OCI-M2 (cell line): ENCODE data around the gene TMPRSS6.

ENCODE experiments used
- DNase-seq: peaks from one replicate; lab custom pipeline; 2025; ENCODE audit not compliant: unreplicated experiment; lab: John Stamatoyannopoulos, UW

TMPRSS6 gene

DNA sequence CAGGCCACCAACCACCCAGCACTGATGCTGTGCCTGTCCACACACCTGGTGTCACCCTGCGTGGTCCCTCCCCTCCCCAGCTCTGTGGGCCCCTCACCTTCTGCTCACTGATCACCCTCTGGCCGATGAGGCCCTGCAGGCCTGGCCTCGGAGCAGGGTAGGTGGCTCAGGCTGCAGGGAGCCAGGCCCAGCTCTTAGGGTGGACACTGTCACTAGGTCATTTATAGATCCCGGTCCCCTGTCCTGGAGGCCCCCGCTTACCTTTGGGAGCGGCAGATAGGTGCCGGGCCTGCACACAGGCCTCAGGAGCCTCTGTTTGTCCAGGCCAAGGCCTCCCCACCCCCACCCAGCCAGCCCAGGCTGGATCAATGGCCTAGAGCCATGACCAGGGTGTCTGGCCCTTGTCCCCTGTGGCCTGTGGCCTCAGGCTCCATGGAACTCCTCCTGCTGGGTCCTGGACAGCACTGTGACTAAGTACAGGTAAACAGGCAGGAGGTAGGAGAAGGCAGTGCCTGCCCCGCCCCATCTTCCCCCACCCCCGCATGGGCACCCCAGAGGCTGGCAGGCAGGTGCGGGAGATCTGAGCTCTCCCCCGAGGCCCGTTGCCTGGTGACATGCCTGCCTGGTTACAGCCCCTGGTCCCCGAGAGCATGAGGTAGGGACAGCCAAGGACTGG lies at the start of gene TMPRSS6:
Gene TMPRSS6, minus strand, starts transcription at position 472 of the 676 bp plus-strand sequence. CDS start 6,296 bp downstream, outside the sequence.
- no peak for DNase-seq

DNA sequence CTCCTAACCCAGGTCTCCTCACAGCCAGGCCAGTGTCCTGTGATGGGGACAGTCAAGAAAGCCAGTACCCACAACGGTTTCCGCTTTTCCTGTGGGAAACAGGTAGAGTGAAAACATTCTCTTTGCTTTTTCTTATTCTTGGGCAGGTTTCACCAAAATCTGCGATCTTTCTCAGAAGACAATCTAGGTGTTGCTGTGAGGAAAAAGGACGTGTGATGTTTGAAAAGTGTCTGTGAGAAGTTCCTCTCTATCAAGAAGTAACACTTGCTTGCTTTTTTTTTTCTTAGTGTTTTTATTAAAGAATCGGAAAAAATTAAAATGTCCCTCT lies 49.4 kb upstream of the TMPRSS6 start:
- no peak for DNase-seq

DNA sequence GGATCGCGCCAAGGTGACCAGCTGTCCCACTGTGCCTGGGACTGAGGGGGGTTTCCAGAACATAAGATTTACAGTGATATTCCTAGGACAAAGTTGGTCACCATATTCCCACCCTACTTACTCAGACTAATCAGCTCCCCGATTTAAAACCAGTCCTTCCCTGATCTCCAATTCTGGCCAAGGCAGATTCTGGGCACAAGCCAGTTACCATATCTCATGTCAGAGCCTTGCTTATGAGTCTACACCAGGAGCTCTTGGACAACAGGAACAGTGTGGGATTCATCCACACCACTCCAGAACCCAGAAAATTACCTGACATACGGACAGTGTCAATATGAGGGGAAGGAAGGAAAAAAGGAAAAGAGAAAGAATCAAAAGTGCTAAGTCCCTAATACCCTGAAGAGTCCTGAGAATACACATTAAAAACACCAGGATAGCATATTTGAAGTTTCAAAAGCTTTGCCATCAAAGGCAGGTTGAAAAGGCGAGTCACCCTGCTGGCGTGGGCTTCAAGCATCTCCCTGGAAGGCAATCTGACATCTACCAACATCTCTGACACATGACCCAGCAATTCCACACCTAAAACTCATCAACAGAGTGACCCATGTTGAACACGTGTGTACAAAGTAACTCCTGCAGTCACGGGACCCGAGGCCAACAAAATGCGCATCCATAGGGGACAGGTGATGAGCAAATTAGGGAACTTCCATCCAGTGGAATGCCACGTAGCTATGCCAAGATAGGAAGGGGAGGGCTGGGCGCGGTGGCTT lies 48.2 kb upstream of the TMPRSS6 start:
- no peak for DNase-seq

DNA sequence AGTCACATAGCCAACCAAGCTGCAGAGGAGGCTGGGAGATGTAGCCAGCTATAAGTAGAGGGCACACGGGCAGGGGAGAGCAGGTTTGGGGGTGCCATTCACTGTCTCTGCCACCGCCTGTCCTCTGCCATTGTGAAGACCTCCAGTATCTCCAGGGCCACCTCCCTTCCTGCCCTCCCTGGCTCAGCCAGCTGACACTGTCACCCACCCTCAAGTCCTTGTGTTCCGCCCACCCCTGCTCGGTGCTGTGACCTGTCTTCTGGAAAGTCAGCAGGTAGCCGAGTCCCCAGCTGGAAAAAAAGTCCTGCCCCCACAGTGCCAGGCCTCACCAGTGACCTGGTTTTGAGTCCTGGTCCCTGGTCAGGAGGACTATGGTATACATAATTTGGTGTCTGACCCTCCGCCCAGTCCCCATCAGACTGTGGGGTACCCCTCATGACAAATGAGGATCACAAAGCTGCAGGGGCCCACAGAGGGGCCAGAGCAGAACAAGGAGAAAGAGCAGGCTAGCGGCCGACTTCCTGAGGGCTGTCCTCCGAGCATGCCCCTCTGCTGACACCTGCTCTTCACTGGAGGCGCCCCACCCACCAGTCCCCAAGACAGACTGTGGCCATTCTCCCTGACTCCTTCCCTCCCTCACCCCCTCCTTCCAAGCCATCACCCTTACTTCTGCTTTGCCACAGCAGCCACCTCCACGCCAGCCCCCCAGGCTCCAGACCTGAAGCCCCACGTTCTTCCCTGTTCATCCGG lies 47.3 kb upstream of the TMPRSS6 start:
- no peak for DNase-seq

DNA sequence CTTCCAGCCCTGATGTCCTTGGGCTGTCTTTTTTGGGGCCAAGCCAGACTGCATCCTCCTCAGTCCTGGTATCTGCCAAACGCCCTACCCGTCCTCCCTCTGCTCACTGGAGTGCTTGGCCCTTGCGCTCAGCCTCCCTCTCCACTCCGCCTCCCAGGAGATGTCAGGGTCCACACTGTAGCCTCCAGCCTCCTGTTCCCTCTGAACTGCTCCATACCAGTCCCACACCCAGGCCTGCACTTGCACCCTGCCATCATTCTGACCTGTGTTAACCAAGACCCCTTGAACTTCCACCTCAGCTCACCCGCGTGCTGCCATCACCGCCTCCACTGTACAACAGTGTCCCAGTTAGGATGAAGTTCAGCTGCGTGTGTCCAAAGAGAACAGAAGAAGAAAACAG lies 46.5 kb upstream of the TMPRSS6 start:
- DNase-seq: no peak

DNA sequence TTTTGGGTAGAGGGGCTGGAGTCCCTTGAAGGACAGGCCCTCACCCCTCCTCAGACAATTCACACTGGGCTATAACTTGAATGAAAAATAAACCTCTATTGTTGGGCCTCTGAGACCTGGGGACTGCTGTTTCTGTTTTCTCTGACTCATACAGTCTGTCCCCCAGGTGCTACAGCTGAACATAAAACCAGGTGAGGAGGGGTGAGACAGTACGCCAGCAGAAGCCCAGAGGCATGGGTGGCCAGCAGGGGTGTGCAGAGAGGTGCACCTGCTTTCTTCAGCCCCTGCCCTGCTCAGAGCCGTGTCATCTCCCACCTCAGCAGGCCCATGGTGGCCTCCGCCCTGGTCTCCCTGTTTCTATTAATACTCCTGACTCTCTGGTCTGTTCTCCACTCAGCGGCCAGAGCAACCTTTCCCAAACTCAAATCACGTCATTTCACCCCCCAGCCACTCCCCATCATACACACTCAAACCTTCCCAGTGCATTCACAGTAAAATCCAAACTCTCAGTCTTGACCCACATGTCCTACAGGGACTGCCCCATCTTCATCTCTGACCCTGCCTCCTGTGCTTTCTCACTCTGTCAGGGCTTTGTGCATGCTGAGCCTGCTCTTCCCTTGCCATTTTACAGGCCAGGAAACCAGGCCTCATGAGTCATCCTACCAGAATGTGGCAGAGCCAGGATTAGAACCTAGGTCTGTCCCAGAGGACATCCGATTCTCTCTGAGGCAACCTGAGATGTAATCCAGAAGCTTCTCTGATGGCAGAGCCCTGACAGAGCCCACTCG lies 45.6 kb upstream of the TMPRSS6 start:
- no peak for DNase-seq

DNA sequence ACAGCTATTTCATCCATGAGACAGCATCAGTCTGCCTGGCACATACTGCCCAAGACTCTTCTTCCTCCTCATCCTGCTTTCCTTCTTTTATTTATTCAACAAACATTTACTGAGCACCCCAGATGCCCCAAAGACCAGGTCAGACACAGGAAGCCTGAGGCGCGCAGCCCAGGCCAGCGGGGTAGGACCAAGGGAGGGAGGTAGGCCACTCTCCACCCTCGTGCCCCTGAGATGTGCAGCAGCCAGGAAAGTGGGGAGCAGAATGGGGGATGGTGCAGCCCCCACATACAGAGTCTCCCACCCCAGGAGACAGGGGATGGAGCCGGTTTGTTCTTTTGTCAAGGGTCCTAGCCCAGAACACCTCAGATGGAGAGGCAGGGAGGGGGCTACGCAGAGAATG lies 44.4 kb upstream of the TMPRSS6 start:
- DNase-seq: no peak

DNA sequence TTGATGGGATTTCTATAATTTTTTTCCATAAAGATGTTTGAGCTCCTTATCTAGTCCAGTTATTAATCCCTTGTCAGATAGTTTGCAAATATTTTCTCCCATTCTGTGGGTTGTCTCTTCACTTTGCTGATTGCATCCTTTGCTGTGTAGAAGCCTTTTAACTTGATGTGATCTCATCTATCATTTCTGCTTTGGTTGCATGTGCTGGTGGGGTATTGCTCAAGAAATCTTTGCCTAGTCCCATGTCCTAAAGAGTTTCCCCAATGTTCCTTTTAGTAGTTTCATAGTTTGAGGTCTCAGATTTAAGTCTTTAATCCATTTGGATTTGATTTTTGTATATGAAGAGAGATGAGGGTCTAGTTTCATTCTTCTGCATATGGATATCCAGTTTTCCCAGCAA lies 41.9 kb upstream of the TMPRSS6 start:
- DNase-seq: no peak

DNA sequence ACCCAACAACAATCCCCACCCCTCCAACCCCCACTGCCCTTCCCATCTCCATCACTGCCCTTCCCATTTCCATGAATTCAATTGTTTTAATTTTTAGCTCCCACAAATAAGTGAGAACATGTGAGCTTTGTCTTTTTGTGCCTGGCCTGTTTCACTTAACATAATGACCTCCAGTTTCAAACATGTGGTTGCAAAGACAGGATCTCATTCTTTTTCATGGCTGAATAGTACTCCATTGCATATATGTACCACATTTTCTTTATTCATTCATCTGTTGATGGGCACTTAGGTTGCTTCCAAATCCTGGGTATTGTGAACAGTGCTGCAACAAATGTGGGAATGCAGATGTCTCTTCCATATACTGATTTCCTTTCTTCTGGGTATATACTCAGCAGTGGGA lies 41.2 kb upstream of the TMPRSS6 start:
- DNase-seq: no peak

DNA sequence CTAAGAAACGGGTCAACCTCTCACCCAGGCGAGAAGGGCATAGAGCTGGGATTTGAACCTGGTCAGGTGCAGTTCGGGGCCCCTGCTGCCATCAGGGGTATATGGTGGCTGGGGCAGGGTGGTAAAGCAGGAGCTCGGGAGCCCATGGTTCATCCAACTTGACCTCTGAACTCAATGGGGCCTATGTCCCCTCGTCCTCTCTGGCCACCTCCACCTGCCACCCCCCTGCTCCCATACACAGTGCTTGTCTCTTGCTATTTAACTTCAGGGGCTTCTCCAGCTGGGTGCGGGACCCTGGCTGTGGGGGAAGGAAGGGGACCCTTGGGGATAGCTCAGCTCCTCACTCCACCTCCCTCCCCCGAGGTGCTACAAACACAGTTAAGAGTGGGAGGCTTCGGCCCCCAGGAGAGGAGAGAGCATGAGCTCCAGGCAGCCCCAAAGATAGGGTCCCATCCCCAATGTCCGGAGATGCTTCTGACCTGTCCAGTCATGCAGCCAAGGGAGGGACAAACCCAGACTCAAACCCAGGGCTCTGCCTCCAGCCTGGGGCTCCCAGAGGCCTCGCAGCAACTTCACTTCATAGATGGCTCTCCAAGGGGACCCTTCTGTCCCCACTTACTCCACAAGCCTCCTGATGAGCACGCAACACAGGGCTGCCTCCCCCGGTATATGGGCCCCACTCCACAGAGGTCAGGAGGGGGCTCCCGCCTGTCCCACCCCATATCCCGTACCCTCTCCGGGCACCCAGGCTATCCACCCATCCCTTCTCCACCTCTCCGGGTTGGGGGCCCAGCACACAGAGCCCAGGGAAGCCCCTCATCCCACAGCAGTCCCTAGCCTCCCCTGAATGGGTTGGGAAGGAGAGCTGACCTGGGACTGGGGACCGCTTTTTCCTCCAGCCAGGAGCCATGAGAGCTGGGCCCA lies 39.5 kb upstream of the TMPRSS6 start:
- DNase-seq: no peak

DNA sequence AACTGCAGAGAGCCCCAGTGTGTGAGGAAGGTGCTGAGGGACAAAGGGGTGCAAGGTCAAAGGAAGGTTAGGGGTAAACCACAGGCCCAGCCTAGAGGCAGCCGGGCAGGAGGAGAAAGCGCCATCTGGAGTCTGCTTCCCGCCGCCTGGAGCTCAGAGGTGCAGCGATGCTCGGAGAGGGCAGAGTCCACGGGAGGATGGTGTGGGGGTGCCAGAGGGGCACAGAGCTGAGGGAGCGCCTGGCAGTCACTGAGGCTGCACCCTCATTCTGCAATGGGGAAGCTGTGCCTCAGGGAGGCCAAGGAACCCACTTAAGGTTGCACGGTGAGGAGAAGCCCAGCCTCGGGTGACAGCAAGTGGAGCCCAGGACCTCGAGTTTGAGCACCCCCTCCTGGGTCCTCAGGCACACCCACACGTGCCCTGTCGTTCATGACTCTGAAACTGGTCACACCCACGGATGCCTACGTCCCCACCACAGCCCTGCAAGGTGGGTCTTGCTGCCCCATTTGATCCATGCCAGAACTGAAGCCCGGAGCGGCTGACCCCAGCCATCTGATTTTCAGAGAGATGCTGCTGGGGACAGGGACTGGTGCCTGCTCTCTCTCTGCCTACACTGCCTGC lies 38.6 kb upstream of the TMPRSS6 start:
- no peak for DNase-seq

DNA sequence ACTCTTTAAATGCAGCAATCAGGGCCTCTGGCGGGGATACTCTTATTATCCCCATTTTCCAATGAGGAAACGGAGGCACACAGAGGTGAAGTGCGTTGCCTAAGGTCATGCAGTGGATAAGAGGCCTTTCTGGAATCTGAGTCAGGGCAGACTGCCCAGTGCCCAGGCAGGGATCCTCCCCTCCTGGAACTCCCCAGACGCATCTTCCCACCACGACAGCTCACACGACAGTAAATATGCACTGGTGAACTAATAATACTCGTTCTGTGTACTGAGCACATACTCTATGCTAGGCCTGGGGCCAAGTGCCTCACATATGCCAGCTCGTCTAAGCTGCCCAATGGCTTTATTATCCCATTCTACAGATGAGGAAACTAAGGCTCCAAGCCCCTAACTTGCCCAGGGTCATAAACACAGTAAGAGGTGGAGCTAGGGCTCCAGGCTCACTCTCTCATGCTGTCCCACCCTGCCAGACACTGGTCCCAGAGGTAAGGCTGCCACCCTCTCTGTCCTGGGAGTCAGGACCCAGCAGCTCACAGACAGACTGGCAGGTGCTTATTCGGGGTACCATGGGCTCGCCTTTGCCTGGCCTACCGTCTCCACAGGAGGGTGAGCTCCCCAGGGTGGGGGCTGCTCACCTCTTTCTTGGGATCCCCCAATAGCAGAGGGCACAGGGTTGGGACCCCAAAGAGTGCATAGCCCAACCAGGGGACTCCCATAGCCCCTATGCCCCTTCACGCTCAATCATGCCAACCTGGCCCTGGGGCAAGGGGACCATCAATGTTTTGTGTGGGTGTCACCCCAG lies 37.9 kb upstream of the TMPRSS6 start:
- DNase-seq: no peak

DNA sequence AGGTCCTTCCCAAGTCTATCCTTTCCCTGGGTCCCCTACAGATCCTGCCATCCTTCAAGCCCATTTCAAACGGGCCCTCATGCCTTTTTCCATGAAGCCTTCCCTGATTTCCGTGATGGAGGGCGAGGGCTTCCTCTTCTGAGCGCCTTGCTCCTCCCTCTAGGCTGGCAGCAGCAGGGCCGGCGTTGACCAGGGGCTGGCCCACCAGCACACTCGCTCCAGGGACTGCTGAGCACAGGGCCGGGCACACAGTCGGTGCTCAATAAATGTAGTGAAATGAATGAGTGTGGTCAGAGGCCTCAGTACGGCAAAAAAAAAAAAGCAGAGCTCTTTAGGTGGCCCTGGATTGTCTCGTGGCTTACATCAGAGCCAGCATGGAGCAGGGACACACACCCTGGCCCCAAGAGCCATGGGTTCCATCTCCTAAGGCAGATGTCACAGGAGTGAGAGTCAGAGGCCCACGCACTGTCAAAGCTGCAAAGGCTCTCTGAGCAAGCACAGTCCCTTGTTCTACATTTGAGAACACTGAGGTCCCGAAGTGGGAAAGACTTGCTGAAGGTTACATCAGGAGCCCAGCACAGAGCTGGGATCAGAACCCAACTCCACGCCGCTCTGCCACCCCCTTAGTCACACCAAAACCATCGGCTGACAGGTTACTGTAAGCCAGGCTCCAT lies 37.1 kb upstream of the TMPRSS6 start:
- DNase-seq: no peak

DNA sequence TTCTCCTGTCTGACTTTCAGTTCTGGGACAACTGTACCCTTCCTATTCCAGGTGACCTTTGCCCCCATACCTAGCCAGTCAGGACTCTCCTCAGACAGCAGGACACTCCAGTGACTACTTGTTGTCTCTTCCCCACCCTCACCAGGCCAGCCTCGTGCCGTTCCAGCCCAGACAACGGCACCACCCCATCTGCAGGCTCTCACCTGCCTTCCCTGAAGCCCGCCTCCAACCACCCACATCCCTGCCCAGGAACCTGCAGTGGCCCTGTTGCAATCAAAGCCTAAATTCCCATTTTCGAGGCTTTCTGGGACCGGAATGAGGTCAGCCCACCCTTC lies 36.5 kb upstream of the TMPRSS6 start:
- DNase-seq: no peak

DNA sequence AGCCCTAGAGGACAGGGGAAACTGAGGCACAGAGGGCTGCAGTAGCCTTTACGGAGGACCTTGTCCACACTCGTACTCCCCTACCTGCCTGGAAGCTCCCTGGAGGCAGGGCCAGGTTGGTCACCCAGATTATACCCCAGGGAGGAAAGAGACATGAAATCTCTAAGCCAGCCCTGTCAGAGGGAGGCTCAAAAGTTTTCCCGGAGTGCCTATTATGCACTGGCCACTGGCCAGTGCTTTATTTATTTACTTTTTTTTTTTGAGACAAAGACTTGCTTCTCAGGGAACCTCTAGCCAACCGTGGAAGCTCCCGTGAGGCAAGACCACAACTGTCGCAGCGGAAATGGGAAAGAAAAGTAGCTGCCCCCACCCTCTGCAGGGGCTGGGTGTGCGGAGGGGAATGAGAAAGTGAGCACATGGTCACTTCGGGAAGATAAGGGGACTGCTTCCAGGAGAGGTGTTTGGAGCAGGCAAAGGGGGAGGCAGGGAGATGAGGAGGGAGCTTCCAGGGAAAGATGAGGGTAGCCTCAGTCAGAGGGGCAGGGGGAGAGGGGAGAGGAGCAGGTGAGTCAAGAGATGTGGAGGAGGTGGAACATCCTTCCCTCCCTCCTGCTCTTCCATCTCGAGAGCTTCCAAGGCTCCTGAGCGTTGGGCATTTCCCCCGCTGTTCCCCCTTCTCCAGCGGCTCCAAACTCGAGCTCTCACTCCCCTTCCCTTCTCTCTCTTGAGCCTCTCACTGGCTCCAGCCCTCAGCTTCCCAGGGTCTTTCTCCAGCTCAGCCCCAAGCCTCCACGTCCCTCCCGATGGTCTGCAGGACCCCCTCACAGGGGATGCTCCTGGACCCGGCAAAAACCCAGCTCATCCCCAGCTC lies 35.9 kb upstream of the TMPRSS6 start:
- DNase-seq: no peak

DNA sequence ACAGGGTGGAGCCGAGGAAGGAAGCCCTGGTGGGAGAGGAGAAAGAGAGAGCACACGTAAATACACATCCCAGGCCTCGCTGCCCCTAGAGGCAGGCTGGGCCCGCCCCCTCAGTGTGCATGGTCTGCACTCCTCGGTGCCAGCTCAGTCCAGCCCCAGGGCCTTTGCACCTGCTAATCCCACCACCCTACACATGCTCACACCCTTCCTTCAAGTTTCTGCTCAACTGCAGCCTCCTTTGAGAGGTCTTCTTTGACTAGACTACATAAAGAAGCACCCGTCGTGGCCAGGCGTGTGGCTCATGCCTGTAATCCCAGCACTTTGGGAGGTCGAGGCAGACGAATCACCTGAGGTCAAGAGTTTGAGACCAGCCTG lies 34.7 kb upstream of the TMPRSS6 start:
- no peak for DNase-seq

DNA sequence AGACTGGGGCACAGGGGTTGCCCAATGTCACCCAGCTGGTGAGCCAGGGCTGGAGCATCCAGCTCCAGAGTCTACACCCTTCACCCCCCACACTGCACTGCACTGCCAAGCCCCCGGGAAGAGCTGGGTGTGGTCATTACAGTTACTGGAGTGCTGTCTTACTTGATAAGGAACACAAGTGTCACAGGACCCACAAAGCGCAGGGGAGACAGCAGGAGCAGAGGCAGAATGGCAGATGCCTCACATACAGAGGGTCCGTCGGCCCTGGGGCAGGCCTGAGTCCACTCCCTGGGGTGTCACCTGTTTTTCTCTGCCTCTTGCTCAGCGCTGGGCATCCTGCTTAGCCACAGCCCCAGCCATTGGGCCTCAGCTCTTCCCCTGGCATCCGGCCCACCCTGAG lies 32.5 kb upstream of the TMPRSS6 start:
- no peak for DNase-seq

DNA sequence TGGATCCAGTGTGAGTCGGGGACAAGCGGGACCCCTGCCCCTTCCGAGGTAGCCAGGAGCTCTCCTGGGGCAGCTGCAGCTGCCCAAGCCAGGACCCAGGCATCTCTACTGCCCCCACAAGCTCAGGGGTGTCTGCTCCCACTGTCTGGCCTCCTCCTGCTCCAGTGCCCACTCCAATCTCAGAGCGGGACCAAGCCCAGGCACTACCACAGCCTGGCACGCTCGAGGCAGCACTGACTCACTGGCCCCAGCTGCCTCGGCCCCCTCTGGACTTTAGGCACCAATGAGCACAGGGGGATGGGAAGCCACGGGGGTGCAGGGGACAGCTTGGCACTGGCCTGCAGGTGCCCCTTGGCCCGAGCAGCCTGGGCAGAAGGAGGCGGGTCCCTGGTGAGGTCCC lies 32.0 kb upstream of the TMPRSS6 start:
- no peak for DNase-seq
